MM.1S (cell line): ENCODE data around the gene CDH4.

Source experiments
- EZH2 ChIP-seq: fragments of 300-600 bp; sonication (generic); optimal IDR thresholded peaks from 2 replicates; pipeline ENCODE3; 2017; ENCODE audit warnings: low read depth, mild to moderate bottlenecking, antibody characterized with exemption, low read length, mixed read lengths
- TF ChIP-seq, protein P1 (sequence below): fragments of 300-600 bp; sonication (generic); IDR thresholded peaks from 2 replicates; pipeline ENCODE4 v1.5.1; 2016; ENCODE audit warnings: antibody characterized with exemption, low read length, mixed read lengths

GRCh38 chr20:61875996-61876395, 623.9 kb downstream of the CDH4 start:
- TF ChIP-seq, protein P1, sequence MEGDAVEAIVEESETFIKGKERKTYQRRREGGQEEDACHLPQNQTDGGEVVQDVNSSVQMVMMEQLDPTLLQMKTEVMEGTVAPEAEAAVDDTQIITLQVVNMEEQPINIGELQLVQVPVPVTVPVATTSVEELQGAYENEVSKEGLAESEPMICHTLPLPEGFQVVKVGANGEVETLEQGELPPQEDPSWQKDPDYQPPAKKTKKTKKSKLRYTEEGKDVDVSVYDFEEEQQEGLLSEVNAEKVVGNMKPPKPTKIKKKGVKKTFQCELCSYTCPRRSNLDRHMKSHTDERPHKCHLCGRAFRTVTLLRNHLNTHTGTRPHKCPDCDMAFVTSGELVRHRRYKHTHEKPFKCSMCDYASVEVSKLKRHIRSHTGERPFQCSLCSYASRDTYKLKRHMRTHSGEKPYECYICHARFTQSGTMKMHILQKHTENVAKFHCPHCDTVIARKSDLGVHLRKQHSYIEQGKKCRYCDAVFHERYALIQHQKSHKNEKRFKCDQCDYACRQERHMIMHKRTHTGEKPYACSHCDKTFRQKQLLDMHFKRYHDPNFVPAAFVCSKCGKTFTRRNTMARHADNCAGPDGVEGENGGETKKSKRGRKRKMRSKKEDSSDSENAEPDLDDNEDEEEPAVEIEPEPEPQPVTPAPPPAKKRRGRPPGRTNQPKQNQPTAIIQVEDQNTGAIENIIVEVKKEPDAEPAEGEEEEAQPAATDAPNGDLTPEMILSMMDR = no peak
- TF ChIP-seq EZH2 = no peak
